Immature natural killer cell (primary cell): Measurements from ENCODE around the gene NTM. TPM values are rescaled to one million over a fixed set of nuclear protein-coding genes. Genes with fewer than 3 reads are reported as not detected.
"Not testable (repeated sequence)": the region's sequence is repeated elsewhere in the genome, so short reads cannot be mapped to it uniquely, and the experiment has no call there.

Experiments used
- DNase-seq, 3 donors: peaks; one replicate each; pipeline ENCODE4 v3.0.0; 2022; ENCODE audit warnings: mixed read lengths in 1 of 3
- H3K27ac Mint-ChIP-seq, 6 donors: one replicate each; pipeline ENCODE4 v1.8.0; 2020; ENCODE audit warnings: mixed read lengths in 6 of 6, mild to moderate bottlenecking in 5 of 6, inconsistent platforms in 4 of 6, moderate library complexity in 3 of 6
- H3K27me3 Mint-ChIP-seq, 3 donors: one replicate each; pipeline ENCODE4 v1.8.0; 2020 to 2021; ENCODE audit warnings: low read depth in 3 of 3, mild to moderate bottlenecking in 3 of 3, mixed read lengths in 3 of 3, moderate library complexity in 3 of 3, inconsistent platforms in 1 of 3
- H3K36me3 Mint-ChIP-seq, 3 donors: one replicate each; pipeline ENCODE4 v1.8.0; 2020; ENCODE audit warnings: mixed read lengths in 3 of 3, inconsistent platforms in 2 of 3, mild to moderate bottlenecking in 2 of 3
- H3K4me1 Mint-ChIP-seq, 2 donors: one replicate each; pipeline ENCODE4 v1.8.0; 2020; ENCODE audit warnings: inconsistent platforms in 2 of 2, mild to moderate bottlenecking in 2 of 2, mixed read lengths in 2 of 2, moderate library complexity in 1 of 2
- H3K4me3 Mint-ChIP-seq, 5 donors: one replicate each; pipeline ENCODE4 v1.8.0; 2020; ENCODE audit warnings: mild to moderate bottlenecking in 5 of 5, mixed read lengths in 5 of 5, inconsistent platforms in 3 of 5, moderate library complexity in 3 of 5
- H3K9me3 Mint-ChIP-seq, 6 donors: one replicate each; pipeline ENCODE4 v1.8.0; 2020; ENCODE audit warnings: mild to moderate bottlenecking in 6 of 6, mixed read lengths in 6 of 6, inconsistent platforms in 4 of 6, moderate library complexity in 3 of 6
- polyA plus RNA-seq, 3 donors: library from polyadenylated mRNA; unstranded; fragments of 300-500 nt; fragmentation: Illumina TruSeq; gene quantifications; one replicate each; pipeline ENCODE4 v1.2.3, GENCODE V29; 2021

NTM gene
- polyA plus RNA-seq, 3 donors from 2014 or later = not detected

- Mint-ChIP-seq H3K27me3 (no peaks in the 10 kb centered on the region), H3K4me3 (no peak overlapping the region), H3K36me3 (no peaks in the 10 kb centered on the region), H3K27ac (no peak overlapping the region), H3K9me3 (peaks cover 0 to 12% (median 5%) of the 10 kb centered on the region in 6 donors), H3K4me1 (no peaks in the 10 kb centered on the region)
- no peak for DNase-seq
Measured at GRCh38 chr11:132060567-132060966, 690.2 kb downstream of the NTM start.

- Mint-ChIP-seq H3K4me1 (no peaks in the 10 kb centered on the region), H3K9me3 (peaks cover 3 to 25% (median 8%) of the 10 kb centered on the region in 6 donors), H3K27me3 (no peaks in the 10 kb centered on the region), H3K36me3 (no peaks in the 10 kb centered on the region), H3K27ac (no peak overlapping the region), H3K4me3 (no peak overlapping the region)
- no peak for DNase-seq
Measured at GRCh38 chr11:132062031-132062430, 691.6 kb downstream of the NTM start.

GRCh38 chr11:132062541-132062940 lies 692.1 kb downstream of the NTM start:
- H3K4me1 Mint-ChIP-seq = no peaks in the 10 kb centered on the region
- no peak for DNase-seq
- H3K27ac Mint-ChIP-seq = no peak overlapping the region
- no peaks in the 10 kb centered on the region for H3K36me3 Mint-ChIP-seq
- no peak overlapping the region for H3K4me3 Mint-ChIP-seq
- peaks cover 6 to 25% (median 10%) of the 10 kb centered on the region in 6 donors for H3K9me3 Mint-ChIP-seq
- H3K27me3 Mint-ChIP-seq = no peaks in the 10 kb centered on the region

DNA sequence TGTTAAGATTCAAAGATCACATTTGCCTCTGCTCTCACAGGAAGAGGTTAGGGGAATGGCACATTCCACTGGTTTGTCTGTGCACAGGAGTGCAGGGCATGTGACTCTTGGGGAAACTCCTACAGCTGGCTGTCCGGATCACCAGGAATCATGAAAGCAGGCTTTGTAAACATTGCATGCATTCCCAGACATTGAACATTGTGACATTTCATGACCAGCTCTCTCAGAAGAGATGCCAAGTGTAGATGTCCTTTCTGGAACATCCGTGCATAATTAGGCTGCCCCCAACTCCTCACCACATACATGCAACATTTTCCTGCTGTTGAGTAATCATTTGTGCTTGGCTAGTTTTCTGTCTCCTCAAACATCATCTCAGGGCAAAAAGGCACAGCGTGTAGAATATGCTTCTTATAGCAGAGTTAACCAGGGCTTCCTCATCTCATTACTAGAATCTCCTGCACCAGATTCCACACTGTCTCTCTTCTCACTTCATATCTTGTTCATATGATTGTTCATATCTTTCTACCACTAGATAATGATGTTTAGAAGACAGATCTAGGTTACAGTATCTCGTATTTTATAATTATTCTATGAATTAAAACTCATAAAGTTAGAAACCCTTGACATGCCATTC lies 694.7 kb downstream of the NTM start:
- Mint-ChIP-seq H3K27me3 (peaks cover 0 to under 1% (median 0%) of the 10 kb centered on the region in 3 donors), H3K9me3 (peaks cover 3 to 22% (median 9%) of the 10 kb centered on the region in 6 donors), H3K27ac (no peak overlapping the region), H3K4me3 (no peak overlapping the region), H3K36me3 (no peaks in the 10 kb centered on the region), H3K4me1 (no peaks in the 10 kb centered on the region)
- no peak for DNase-seq

GRCh38 chr11:132068556-132068955 lies 698.1 kb downstream of the NTM start:
- peaks cover 0 to 2% (median 0%) of the 10 kb centered on the region in 3 donors for H3K27me3 Mint-ChIP-seq

GRCh38 chr11:132069593-132069992 lies 699.2 kb downstream of the NTM start:
- not testable (repeated sequence) for H3K27me3 Mint-ChIP-seq, H3K4me1 Mint-ChIP-seq, H3K36me3 Mint-ChIP-seq, DNase-seq, H3K27ac Mint-ChIP-seq, H3K4me3 Mint-ChIP-seq
- peaks cover 0 to 38% (median 15%) of the 10 kb centered on the region in 6 donors for H3K9me3 Mint-ChIP-seq

More at GRCh38 chr11:132068556-132068955, 698.1 kb downstream of the NTM start:
- H3K9me3 Mint-ChIP-seq = peaks cover 0 to 38% (median 17%) of the 10 kb centered on the region in 6 donors
- H3K36me3 Mint-ChIP-seq = no peaks in the 10 kb centered on the region
- H3K4me1 Mint-ChIP-seq = no peaks in the 10 kb centered on the region
- no peak overlapping the region for H3K27ac Mint-ChIP-seq
- H3K4me3 Mint-ChIP-seq = no peak overlapping the region
- no peak for DNase-seq

- H3K4me3 Mint-ChIP-seq, H3K4me1 Mint-ChIP-seq, H3K36me3 Mint-ChIP-seq, DNase-seq, H3K27ac Mint-ChIP-seq, H3K27me3 Mint-ChIP-seq: not testable (repeated sequence)
- peaks cover 0 to 38% (median 13%) of the 10 kb centered on the region in 6 donors for H3K9me3 Mint-ChIP-seq
Measured at GRCh38 chr11:132070907-132071306, 700.5 kb downstream of the NTM start.

- H3K9me3 Mint-ChIP-seq = peaks cover 0 to 30% (median 12%) of the 10 kb centered on the region in 6 donors
- no peak overlapping the region for H3K4me3 Mint-ChIP-seq
- no peaks in the 10 kb centered on the region for H3K36me3 Mint-ChIP-seq
- DNase-seq = no peak
- no peaks in the 10 kb centered on the region for H3K4me1 Mint-ChIP-seq
- H3K27me3 Mint-ChIP-seq = peaks cover 0 to 2% (median 0%) of the 10 kb centered on the region in 3 donors
- no peak overlapping the region for H3K27ac Mint-ChIP-seq
Measured at GRCh38 chr11:132072044-132072857, 701.8 kb downstream of the NTM start.

GRCh38 chr11:132072858-132073211 lies 702.4 kb downstream of the NTM start:
- Mint-ChIP-seq H3K4me1 (no peaks in the 10 kb centered on the region), H3K27me3 (peaks cover 0 to 2% (median 0%) of the 10 kb centered on the region in 3 donors), H3K36me3 (no peaks in the 10 kb centered on the region), H3K9me3 (peaks cover 0 to 30% (median 11%) of the 10 kb centered on the region in 6 donors), H3K4me3 (no peak overlapping the region), H3K27ac (no peak overlapping the region)
- DNase-seq = no peak

GRCh38 chr11:132073787-132074186 lies 703.4 kb downstream of the NTM start:
- H3K27ac Mint-ChIP-seq = no peak overlapping the region
- DNase-seq = no peak
- H3K9me3 Mint-ChIP-seq = peaks cover 0 to 30% (median 11%) of the 10 kb centered on the region in 6 donors
- H3K4me3 Mint-ChIP-seq = no peak overlapping the region
- peaks cover 0 to 2% (median 0%) of the 10 kb centered on the region in 3 donors for H3K27me3 Mint-ChIP-seq
- no peaks in the 10 kb centered on the region for H3K4me1 Mint-ChIP-seq
- no peaks in the 10 kb centered on the region for H3K36me3 Mint-ChIP-seq

DNA sequence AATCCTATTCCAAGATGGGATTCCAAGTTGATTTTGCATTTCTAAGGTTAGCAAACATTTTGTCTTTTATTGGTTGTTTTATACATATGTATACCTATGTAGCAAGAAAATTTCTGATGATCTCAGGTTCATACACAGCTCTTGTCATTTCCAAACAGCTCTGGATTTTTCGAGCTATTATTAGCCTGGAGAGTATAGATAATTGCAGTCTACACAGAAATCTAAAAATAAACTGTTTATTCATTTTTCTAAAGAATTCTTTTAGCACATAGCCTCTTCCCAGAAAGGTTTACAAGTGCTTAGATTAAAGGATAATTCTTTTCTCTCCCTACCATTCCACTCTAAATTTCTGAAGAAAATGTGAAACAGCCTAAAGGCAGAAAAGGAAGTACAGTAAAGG lies 705.0 kb downstream of the NTM start:
- H3K4me3 Mint-ChIP-seq = no peak overlapping the region
- no peak for DNase-seq
- no peaks in the 10 kb centered on the region for H3K27me3 Mint-ChIP-seq
- no peak overlapping the region for H3K27ac Mint-ChIP-seq
- no peaks in the 10 kb centered on the region for H3K4me1 Mint-ChIP-seq
- no peaks in the 10 kb centered on the region for H3K36me3 Mint-ChIP-seq
- H3K9me3 Mint-ChIP-seq = peaks cover 0 to 34% (median 13%) of the 10 kb centered on the region in 6 donors

DNA sequence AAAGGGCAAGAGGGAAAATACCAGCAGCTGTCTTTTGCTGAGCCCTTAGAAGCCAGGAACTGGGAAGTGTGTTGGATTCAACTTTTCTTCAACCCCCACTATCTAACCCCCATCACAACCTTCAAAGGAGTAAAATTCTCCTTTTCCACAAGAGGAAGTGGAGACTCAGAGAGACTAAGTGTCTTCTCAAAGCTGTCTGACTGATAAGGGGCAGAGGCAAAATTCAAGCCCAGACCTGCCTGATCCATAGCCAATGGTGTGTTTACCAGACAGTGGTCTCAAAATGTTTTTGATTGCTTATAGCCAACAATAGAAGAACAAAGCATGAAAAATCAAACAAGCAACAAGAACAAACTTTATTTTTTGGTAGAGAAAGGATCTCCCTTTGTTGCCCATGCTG lies 707.0 kb downstream of the NTM start:
- H3K36me3 Mint-ChIP-seq = no peaks in the 10 kb centered on the region
- peaks cover 7 to 35% (median 13%) of the 10 kb centered on the region in 6 donors for H3K9me3 Mint-ChIP-seq
- H3K27ac Mint-ChIP-seq = no peak overlapping the region
- H3K4me1 Mint-ChIP-seq = no peaks in the 10 kb centered on the region
- no peak for DNase-seq
- H3K27me3 Mint-ChIP-seq = peaks cover 0 to 1% (median 0%) of the 10 kb centered on the region in 3 donors
- no peak overlapping the region for H3K4me3 Mint-ChIP-seq

GRCh38 chr11:132078264-132079076 lies 708.1 kb downstream of the NTM start:
- Mint-ChIP-seq H3K9me3 (peaks cover 9 to 36% (median 12%) of the 10 kb centered on the region in 6 donors), H3K27me3 (peaks cover 0 to 1% (median 0%) of the 10 kb centered on the region in 3 donors), H3K36me3 (no peaks in the 10 kb centered on the region)

DNA sequence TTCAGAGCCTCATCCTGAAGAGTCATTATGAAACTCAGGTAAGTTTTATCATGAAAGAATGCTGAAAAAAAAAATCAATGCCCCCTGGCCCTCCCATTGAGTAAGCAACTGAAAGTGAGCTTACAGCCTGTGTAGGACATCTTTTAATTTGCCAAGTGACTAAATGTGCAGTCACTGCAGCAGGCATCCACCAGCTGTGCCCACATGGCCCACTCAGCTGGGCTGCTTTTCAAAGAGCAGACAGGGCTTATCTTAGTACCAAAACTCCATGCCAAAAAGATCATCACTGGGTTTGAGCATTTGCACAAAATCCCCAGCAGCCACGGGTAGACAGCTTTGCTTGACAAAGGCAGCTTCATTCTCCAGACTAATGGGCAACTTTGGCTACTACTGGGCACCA lies 709.7 kb downstream of the NTM start:
- no peak overlapping the region for H3K27ac Mint-ChIP-seq
- H3K4me1 Mint-ChIP-seq = no peaks in the 10 kb centered on the region
- no peak overlapping the region for H3K4me3 Mint-ChIP-seq
- DNase-seq = no peak
- peaks cover 9 to 44% (median 16%) of the 10 kb centered on the region in 6 donors for H3K9me3 Mint-ChIP-seq
- peaks cover 0 to 3% (median 0%) of the 10 kb centered on the region in 3 donors for H3K36me3 Mint-ChIP-seq
- peaks cover 0 to 1% (median 0%) of the 10 kb centered on the region in 3 donors for H3K27me3 Mint-ChIP-seq

More at GRCh38 chr11:132078264-132079076, 708.1 kb downstream of the NTM start:
- Mint-ChIP-seq H3K4me3 (no peak overlapping the region), H3K4me1 (no peaks in the 10 kb centered on the region), H3K27ac (no peak overlapping the region)
- DNase-seq = no peak
